MV-4-11 (cell line): Measurements from ENCODE around the gene UAP1L1.
A peak's percentile ranks its signal among the peaks of the same experiment; 100 is the strongest.

Experiments
- DNase-seq: peaks from one replicate; lab custom pipeline; 2025; lab: John Stamatoyannopoulos, UW

The UAP1L1 gene

GRCh38 chr9:137075275-137075775, 2.0 kb upstream of the UAP1L1 start:
- DNase-seq = peak; percentile 32

- DNase-seq = no peak
Measured at GRCh38 chr9:137076636-137077009, 694 bp upstream of the UAP1L1 start.

DNA sequence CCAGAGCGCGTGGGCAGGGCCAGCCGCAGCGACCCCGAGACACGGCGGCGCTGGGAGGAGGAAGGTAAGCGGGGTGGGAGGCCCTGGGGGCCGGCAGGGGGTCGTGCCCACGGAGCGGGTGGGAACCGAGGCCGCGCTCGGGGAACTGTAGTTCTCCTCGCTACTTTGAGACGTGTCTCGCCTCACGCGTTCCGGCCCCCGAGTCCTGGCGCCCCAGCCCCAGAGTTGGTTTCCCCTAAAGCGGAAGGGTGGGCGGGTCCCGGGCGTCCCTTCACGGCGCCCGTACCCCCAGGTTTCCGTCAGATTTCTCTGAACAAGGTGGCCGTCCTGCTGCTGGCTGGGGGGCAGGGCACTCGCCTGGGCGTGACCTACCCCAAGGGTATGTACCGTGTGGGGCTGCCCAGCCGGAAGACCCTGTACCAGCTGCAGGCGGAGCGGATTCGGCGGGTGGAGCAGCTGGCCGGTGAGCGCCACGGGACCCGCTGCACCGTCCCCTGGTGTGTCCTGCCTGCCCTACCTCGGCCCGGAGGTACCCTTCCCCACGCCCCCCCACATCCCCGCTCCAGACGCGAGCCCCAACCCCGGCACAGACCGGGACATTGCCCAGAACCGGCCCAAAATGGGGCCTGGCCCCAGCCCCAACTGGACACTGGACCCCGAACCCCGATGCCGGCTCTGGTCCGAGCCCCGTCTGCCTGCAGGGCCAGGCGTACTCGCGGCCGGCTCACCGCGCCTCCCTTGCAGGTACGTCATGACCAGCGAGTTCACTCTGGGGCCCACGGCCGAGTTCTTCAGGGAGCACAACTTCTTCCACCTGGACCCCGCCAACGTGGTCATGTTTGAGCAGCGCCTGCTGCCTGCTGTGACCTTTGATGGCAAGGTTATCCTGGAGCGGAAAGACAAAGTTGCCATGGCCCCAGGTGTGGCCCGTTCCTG, 709 bp downstream of the UAP1L1 start:
- no peak for DNase-seq

DNA sequence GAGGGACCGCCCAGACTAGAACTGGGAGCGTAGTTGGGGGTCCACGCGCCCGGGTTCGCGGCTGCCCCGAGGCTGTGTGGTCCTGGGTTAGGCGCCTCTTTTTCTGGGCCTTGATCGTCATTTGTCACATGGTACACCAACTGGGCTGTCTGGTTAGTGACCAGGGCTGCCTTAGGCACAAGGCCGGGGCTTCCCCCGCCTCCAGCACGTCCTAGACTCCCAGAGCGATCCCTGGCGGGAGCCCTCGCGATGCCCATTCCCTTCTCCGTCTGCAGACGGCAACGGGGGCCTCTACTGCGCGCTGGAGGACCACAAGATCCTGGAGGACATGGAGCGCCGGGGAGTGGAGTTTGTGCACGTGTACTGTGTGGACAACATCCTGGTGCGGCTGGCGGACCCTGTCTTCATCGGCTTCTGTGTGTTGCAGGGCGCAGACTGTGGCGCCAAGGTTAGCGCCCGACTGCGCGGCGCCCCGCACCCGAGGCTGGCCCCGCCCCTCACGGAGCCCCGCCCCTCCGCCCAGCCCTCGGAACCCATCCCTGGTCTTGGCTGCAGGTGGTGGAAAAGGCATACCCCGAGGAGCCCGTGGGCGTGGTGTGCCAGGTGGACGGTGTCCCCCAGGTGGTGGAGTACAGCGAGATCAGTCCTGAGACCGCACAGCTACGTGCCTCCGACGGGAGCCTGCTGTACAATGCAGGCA, 1.5 kb downstream of the UAP1L1 start:
- DNase-seq = no peak

DNA sequence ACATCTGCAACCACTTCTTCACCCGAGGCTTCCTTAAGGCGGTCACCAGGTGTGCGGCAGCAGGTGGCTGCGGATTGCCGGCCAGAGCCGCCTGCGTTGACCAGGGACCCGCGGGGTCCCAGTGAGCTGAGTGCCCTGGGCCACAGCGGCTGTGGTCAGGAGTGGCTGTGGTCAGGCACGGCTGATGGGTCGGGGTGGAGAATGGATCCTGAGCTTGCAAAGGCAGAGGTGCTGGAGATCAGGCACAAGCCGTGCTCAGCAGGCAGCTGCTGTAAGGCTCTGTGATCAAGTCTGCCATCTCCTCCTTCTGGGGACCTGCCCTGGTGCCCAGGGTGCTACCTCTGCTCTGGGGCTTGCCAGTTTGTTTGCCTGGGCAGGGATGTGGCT, 2.1 kb downstream of the UAP1L1 start:
- no peak for DNase-seq

- DNase-seq = no peak
Measured at GRCh38 chr9:137080260-137081122, 3.2 kb downstream of the UAP1L1 start.

DNA sequence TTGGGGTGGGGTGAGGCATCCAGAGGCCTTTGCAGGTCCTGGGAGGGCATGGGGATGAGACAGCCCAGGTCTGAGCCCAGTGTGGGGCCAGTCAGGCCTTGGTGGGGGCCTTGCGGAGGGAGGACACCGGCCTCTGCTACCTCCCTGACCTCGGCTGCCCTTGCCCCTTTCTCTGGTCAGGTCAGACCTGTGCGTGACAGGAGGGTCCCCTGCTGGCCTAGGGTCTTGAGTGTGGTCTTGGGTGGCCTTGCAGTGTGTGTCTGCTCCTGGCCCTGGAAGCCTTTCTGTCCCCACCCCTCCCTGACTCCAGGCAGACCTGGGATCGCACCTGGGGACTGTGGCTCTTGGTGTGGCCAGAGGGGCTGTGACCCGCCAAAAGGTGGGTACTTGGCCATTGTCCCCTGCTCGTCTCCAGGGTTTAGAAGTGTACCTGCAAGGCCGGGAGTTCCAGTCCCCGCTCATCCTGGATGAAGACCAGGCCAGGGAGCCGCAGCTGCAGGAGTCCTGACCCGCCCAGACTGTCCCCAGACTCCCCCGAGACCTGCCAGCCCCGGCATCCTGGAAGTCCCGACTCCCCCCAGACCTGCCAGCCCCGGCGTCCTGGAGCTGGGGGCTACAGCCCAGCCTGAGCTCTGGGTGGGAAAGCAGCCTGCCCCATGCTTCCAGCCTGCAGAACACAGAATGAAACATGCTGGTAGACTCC, 5.1 kb downstream of the UAP1L1 start:
- DNase-seq = no peak

DNA sequence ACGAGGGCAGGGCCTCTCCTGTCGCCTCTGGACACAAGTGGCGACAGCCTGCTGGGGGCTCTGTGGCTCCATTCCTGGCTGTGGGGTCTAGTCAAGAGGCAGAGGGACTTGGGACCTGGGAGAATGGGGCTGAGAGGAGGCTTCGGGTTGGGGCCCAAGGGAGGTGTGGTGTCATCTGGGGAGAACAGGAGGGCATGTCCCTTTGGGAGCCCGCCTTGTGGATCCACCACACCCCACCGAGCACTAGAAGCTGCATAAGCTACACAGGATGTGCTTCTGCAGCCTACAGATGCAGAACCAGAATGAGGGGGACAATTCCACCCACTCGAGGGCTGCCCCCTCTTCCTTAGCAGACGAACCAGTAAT, 5.6 kb downstream of the UAP1L1 start:
- no peak for DNase-seq

DNA sequence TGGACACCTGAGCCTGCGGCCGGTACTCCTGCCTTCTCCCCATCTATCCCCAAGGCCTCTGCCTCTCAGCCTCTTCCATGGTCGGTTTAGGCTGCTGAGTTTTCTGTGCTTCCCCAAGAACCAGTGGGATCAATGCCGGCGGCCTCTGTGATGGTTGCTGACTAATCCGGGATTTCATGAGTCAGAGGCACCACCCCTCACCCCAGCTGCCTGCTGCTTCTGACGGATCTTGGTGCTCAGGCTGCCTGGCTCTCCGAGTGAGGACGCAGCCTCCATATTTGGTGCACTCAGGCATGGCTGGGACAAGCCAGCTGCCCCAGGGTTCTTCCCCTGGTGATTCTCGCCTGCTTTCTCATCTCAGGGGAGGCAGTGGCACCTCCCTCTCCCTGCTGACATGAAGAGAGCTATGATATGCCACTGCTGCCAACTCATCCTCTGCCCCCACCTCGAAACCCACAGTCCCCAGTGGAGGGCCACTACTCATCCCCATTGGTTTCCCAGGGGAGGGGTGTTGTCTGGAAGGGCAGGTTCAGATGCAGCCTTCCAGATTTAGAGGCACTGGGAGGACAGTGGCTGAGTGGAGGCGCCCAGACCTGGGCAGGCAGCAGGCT, 6.2 kb downstream of the UAP1L1 start:
- peak; percentile 82 for DNase-seq

- DNase-seq = no peak
Measured at GRCh38 chr9:137084526-137084925, 7.2 kb downstream of the UAP1L1 start.

DNA sequence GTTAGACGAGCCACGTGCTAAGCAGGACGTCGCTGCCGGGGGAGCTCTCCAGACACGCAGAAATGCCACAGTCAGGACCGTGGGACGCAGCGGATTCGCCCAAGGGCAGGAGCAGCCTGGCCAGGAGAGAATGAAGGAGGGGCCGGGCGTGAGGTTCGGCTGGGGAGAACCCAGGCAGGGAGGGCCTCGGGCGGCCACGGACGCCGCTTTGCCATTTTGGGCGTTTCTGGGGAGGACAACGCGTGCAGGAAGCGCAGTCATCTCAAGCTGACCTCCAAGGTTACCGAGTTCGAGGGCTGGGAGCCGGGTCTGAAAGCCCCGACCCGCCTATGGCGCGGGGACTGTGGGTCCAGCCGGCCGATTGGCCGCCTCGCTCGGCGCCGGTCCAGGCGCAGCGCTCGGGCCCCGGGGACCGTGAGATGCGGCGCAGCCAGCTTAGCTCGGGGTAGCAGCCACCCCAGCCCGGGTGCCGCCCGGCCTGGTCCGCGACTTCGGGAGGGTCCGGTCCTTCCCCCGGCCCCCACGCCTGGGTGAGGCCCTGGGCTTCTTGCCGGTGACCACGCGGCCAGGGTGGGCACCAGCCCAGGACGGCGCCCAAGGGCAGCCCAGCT, 8.7 kb downstream of the UAP1L1 start:
- no peak for DNase-seq

GRCh38 chr9:137086531-137087408, 9.5 kb downstream of the UAP1L1 start, which contains the start of gene MAN1B1:
MAN1B1 (plus strand) TSS chr9:137086985; CDS start chr9:137087000, 15 bp downstream.
- DNase-seq = peak; percentile 99

DNA sequence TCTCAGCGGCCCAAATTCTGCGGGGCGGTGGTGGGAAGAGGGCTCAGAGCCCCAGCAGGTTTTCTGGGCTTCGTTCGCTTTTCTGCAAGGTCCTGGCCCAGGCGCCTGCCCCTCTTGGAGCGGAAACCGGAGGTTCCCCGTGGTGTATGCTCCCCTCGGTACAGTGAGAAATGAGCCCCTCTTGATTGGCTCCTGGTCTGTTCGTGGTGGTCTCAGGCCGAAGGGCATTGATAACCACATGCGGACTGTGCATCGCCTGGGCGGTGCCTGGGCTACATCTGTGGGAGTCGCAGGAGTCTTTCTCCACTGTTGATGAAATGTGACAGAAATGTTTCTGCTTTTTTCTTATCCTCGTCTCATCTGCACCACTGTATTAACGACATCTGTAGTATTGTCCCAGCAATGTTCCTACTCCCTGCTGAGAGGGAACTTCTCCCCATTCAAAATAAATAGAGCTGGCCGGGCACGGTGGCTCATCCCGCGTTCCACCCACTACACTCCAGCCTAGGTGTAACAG, 10.2 kb downstream of the UAP1L1 start:
- peak; percentile 18 for DNase-seq

DNA sequence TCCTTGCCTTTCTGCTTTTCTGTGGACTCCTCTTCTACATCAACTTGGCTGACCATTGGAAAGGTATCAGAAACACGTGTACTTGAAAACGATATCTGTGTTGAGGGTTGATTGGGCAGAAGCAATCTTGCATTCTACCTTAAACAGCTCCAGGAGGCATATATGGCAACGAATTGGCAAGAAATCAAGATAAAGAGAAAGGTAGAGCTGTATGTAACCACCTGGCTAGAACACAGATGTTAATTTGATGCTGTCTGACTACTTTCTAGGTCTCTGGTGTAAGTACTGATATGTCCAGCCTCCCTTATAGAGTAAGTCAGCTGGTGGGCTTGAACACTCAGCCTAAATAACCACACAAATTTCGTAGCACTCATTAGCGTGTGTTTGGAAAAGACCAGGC, 10.8 kb downstream of the UAP1L1 start:
- no peak for DNase-seq

DNA sequence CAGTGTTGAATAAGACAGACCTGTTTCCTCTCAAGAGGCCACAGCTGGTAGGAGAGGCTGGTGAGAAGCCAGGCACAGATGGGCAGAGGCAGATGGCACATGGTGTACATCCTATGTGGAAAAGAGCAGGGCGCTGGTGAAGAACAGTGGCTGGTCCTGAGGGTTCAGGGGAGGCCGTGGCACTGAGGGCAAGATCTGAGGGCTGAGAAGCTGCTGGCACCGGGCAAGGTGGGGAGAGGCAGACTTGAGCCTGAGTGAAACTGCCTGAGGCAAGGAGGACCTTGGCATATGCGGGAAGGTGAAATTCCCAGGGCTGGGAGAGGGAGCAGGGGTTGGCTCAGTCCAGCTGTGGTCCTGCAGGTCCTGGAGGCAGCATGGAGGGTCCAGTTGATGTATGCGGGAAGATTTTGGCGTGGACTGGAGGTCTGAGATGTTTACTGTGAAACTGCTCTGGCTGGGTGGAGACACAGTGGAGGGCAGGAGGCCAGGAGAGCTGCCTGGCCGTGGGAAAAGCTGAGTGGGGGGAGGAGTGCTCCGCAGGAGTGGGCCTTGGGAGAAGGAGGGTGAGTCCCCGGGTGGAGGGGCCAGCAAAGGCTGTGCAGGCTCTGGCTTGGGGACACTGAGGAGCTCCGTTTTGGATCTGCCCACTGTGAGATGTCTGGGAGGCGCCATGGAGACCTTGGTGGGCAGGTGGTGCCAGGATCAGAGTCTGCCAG, 12.1 kb downstream of the UAP1L1 start:
- DNase-seq = peak; percentile 14

DNA sequence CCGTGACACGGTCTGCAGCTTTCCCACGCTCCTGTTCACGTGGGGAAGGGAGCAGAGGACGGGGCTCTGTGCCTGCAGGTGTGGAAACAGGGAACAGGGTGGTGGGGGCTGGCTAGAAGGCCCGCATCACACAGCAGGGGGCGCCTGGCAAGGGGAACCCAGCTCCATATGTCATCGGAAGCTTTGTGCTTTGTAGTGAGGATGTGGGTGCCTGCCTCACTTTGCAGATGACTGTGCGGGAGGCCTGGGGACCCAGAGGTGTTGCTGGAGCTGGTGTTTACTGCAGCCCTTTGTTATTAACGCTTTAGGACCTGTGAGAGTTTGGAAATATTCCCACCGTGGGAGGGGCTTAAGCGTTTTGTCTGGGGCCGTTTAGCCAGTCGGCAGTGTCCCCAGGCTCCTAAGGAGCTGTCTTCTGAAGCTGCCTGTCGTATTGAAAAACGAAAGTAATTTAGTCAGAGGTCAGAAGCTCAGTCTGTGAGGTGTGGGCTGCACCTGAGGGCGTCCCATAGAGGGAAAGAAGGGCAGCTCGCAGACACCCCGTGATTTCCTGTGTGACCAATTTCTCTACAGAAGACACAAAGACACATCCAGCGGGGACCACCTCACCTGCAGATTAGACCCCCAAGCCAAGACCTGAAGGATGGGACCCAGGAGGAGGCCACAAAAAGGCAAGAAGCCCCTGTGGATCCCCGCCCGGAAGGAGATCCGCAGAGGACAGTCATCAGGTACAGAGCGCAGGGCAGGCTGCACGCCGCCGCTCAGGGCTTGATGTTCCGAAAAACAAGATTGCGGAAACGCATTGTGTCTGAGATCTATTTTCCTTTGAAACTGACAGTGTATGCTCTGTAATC, 18.6 kb downstream of the UAP1L1 start:
- no peak for DNase-seq

DNA sequence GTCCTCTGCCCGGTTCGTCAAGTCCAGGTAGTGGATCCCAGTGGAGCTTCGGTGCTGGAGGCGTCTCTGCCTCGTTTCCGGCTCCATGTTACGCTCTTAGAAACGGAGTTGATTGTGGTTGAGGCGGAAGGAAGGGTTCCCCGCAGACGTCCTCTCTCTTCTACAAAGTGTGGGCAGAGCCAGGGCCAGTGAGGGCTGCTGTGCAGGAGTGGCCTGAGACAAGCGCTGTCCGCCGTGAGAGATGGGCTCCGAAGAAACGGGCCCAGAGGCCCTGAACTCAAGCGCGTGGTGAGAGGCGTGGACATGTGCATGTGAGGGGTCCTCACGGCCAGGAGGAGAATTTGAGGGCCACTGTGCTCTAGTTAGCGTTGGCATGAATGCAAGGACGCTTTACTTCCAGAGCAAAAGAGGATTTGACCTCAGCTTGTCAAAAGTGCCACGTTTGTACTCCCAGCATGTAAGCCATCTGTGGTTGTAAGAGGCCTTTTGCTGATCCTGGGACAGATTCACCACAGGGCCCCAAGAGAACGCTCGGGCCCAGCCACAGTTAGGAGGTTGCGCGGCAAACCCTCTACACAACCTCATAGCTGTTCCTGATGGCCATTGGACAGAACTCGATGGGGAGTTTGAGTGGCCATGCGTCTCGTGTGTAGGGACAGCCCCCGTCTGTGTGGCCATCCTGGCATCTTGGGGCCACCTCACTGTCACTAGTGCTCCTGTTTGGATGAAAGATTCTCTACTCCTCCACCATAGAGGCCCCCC, 19.6 kb downstream of the UAP1L1 start:
- no peak for DNase-seq
